ENCODE results near the gene FBXL14. TPM values are rescaled to one million over a fixed set of nuclear protein-coding genes. Genes with fewer than 3 reads are reported as not detected.

FBXL14 gene
- total RNA-seq, 4 donors from 2014 or later: 1.5 to 17.4 (median 13.5) TPM

GRCh38 chr12:1553987-1554982 lies 40.1 kb downstream of the FBXL14 start:
- no peak for DNase-seq
- Histone ChIP-seq H3K4me3 (no peak overlapping the region), H3K27me3 (no peaks in the 10 kb centered on the region), H3K27ac (no peak overlapping the region), H3K4me1 (no peaks in the 10 kb centered on the region), H3K9me3 (no peaks in the 10 kb centered on the region), H3K36me3 (no peaks in the 10 kb centered on the region)
- intact Hi-C loops (cut with DNase I; ENCODE audit: low total_unique reads): no loop called here
- TF ChIP-seq POLR2A (IDR thresholded peaks at IDR 0.05) (no peak), CTCF (IDR thresholded peaks at IDR 0.05) (no peak)

- no peak for TF ChIP-seq CTCF (IDR thresholded peaks at IDR 0.05)
- TF ChIP-seq POLR2A (IDR thresholded peaks at IDR 0.05): no peak
- no peak overlapping the region for H3K27ac ChIP-seq
Observed at GRCh38 chr12:1553536-1553935, 40.8 kb downstream of the FBXL14 start.

GRCh38 chr12:1552911-1553491 lies 41.4 kb downstream of the FBXL14 start:
- Histone ChIP-seq H3K27me3 (no peaks in the 10 kb centered on the region), H3K4me3 (no peak overlapping the region), H3K9me3 (no peaks in the 10 kb centered on the region), H3K27ac (peak overlapping the region; percentile 41 to 46), H3K36me3 (no peaks in the 10 kb centered on the region), H3K4me1 (no peaks in the 10 kb centered on the region)
- DNase-seq: no peak
- TF ChIP-seq POLR2A (IDR thresholded peaks at IDR 0.05) (no peak), CTCF (IDR thresholded peaks at IDR 0.05) (no peak)
- intact Hi-C loops (cut with DNase I; ENCODE audit: low total_unique reads): no loop called here

More at GRCh38 chr12:1553536-1553935, 40.8 kb downstream of the FBXL14 start:
- no peak overlapping the region for H3K4me3 ChIP-seq
- H3K4me1 ChIP-seq: no peaks in the 10 kb centered on the region
- H3K27me3 ChIP-seq: no peaks in the 10 kb centered on the region
- DNase-seq: no peak
- intact Hi-C loops (cut with DNase I; ENCODE audit: low total_unique reads): no loop called here
- H3K9me3 ChIP-seq: no peaks in the 10 kb centered on the region
- H3K36me3 ChIP-seq: no peaks in the 10 kb centered on the region

- TF ChIP-seq POLR2A (IDR thresholded peaks at IDR 0.05) (no peak), CTCF (IDR thresholded peaks at IDR 0.05) (no peak)
- H3K4me1 ChIP-seq: no peaks in the 10 kb centered on the region
- H3K9me3 ChIP-seq: no peaks in the 10 kb centered on the region
- no peak overlapping the region for H3K4me3 ChIP-seq
- no peak for DNase-seq
- no peaks in the 10 kb centered on the region for H3K36me3 ChIP-seq
- intact Hi-C loops (cut with DNase I; ENCODE audit: low total_unique reads): no loop called here
- peak overlapping the region in 1 of 2 donors; percentile 41 for H3K27ac ChIP-seq
- no peaks in the 10 kb centered on the region for H3K27me3 ChIP-seq
Observed at GRCh38 chr12:1552171-1552570, 42.2 kb downstream of the FBXL14 start.

GRCh38 chr12:1551496-1551895 lies 42.9 kb downstream of the FBXL14 start:
- DNase-seq: no peak
- no peaks in the 10 kb centered on the region for H3K4me1 ChIP-seq
- TF ChIP-seq CTCF (IDR thresholded peaks at IDR 0.05) (no peak), POLR2A (IDR thresholded peaks at IDR 0.05) (no peak)
- H3K27me3 ChIP-seq: no peaks in the 10 kb centered on the region
- no peak overlapping the region for H3K4me3 ChIP-seq
- no peaks in the 10 kb centered on the region for H3K9me3 ChIP-seq
- intact Hi-C loops (cut with DNase I; ENCODE audit: low total_unique reads): no loop called here
- H3K36me3 ChIP-seq: no peaks in the 10 kb centered on the region
- H3K27ac ChIP-seq: no peak overlapping the region
